ENCODE measurements around the gene STK33.

DNA sequence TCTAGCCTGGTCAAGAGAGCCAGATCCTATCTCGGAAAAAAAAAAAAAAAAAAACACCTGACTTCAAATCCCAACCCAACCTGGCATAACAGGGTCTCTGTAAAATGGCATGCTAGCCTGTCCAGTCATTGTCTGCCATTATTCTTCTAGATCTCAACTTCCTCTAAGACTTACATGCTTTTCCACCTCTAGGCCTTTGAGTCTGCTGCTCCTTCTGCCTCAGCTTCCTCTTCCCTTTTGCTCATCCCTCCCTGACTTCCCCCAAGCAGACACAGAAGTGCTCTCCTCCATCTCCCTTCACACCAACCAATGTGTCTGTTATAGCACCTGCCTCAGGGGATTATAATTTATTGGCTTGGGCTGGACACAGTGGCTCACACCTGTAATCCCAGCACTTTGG, 7.8 kb downstream of the STK33 start:
- TF ChIP-seq, protein P1, sequence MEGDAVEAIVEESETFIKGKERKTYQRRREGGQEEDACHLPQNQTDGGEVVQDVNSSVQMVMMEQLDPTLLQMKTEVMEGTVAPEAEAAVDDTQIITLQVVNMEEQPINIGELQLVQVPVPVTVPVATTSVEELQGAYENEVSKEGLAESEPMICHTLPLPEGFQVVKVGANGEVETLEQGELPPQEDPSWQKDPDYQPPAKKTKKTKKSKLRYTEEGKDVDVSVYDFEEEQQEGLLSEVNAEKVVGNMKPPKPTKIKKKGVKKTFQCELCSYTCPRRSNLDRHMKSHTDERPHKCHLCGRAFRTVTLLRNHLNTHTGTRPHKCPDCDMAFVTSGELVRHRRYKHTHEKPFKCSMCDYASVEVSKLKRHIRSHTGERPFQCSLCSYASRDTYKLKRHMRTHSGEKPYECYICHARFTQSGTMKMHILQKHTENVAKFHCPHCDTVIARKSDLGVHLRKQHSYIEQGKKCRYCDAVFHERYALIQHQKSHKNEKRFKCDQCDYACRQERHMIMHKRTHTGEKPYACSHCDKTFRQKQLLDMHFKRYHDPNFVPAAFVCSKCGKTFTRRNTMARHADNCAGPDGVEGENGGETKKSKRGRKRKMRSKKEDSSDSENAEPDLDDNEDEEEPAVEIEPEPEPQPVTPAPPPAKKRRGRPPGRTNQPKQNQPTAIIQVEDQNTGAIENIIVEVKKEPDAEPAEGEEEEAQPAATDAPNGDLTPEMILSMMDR (IDR thresholded peaks at IDR 0.05; ENCODE audit: poor library complexity, severe bottlenecking), result no peak
- TF ChIP-seq POLR2AphosphoS5 (IDR thresholded peaks at IDR 0.05) (no peak), TAF1 (IDR thresholded peaks at IDR 0.05; ENCODE audit: low read depth) (no peak), EP300 (conservative IDR thresholded peaks at IDR 0.05; ENCODE audit: poor library complexity, severe bottlenecking) (no peak), SMC3 (conservative IDR thresholded peaks at IDR 0.05; ENCODE audit: poor library complexity) (no peak), EZH2 (IDR thresholded peaks at IDR 0.05; ENCODE audit: borderline replicate concordance, insufficient read depth, low read length, poor library complexity, severe bottlenecking) (no peak)
- TF ChIP-seq, protein P2, sequence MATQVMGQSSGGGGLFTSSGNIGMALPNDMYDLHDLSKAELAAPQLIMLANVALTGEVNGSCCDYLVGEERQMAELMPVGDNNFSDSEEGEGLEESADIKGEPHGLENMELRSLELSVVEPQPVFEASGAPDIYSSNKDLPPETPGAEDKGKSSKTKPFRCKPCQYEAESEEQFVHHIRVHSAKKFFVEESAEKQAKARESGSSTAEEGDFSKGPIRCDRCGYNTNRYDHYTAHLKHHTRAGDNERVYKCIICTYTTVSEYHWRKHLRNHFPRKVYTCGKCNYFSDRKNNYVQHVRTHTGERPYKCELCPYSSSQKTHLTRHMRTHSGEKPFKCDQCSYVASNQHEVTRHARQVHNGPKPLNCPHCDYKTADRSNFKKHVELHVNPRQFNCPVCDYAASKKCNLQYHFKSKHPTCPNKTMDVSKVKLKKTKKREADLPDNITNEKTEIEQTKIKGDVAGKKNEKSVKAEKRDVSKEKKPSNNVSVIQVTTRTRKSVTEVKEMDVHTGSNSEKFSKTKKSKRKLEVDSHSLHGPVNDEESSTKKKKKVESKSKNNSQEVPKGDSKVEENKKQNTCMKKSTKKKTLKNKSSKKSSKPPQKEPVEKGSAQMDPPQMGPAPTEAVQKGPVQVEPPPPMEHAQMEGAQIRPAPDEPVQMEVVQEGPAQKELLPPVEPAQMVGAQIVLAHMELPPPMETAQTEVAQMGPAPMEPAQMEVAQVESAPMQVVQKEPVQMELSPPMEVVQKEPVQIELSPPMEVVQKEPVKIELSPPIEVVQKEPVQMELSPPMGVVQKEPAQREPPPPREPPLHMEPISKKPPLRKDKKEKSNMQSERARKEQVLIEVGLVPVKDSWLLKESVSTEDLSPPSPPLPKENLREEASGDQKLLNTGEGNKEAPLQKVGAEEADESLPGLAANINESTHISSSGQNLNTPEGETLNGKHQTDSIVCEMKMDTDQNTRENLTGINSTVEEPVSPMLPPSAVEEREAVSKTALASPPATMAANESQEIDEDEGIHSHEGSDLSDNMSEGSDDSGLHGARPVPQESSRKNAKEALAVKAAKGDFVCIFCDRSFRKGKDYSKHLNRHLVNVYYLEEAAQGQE (IDR thresholded peaks at IDR 0.05; ENCODE audit: borderline replicate concordance), result no peak

All from neural cell (in vitro differentiated cells).